Right atrium auricular region (tissue), 2 donors: ENCODE data around the gene CTPS1. TPM values are rescaled to one million over a fixed set of nuclear protein-coding genes. Genes with fewer than 3 reads are reported as not detected.

Experiments used
- DNase-seq: peaks from one replicate; pipeline ENCODE4 v3.0.0-alpha.2; 2019; ENCODE audit warnings: low spot score
- H3K27ac ChIP-seq, 2 donors: fragments of 200-600 bp; sonication (generic); 1 replicate in 1 of 2; 2 replicates in 1 of 2; pipeline ENCODE4 v1.5.1; 2016 to 2019
- H3K27me3 ChIP-seq, 2 donors: fragments of 200-600 bp; sonication (generic); one replicate each; pipeline versions ENCODE4 v1.5.1 to v1.6.0; 2017 to 2019
- H3K36me3 ChIP-seq: fragments of 200-600 bp; sonication (generic); one replicate; pipeline ENCODE4 v1.5.1; 2016
- H3K4me1 ChIP-seq, 2 donors: fragments of 200-600 bp; sonication (generic); one replicate each; pipeline versions ENCODE4 v1.5.1 to v1.6.0; 2017 to 2019
- H3K4me3 ChIP-seq, 2 donors: fragments of 200-600 bp; sonication (generic); 1 replicate in 1 of 2; 2 replicates in 1 of 2; pipeline ENCODE4 v1.5.1; 2017 to 2019; ENCODE audit warnings: mild to moderate bottlenecking in 1 of 2, moderate library complexity in 1 of 2
- H3K9me3 ChIP-seq, 2 donors: fragments of 200-600 bp; sonication (generic); one replicate each; pipeline ENCODE4 v1.5.1; 2019
- CTCF ChIP-seq, 2 donors: fragments of 200-600 bp; sonication (generic); IDR thresholded peaks; one replicate each; pipeline ENCODE4 v1.5.1; 2019; ENCODE audit warnings: antibody characterized with exemption in 2 of 2
- total RNA-seq, 2 donors: library from RNA; depleted of rRNA; stranded (reverse); fragments of >200 nt; gene quantifications; one replicate each; pipeline ENCODE4 v1.1.0, GENCODE V29; 2016

CTPS1 gene
- total RNA-seq, 2 donors from 2014 or later = 8.8 to 15.4 TPM

GRCh38 chr1:40938393-40938792 is 41.1 kb upstream of the CTPS1 start:
- H3K27ac ChIP-seq = no peak overlapping the region

GRCh38 chr1:40939320-40940059 is 40.0 kb upstream of the CTPS1 start:
- Histone ChIP-seq H3K27me3 (no peaks in the 10 kb centered on the region), H3K4me3 (no peak overlapping the region), H3K36me3 (no peaks in the 10 kb centered on the region), H3K4me1 (no peaks in the 10 kb centered on the region), H3K9me3 (no peaks in the 10 kb centered on the region), H3K27ac (no peak overlapping the region)
- TF ChIP-seq CTCF (IDR thresholded peaks at IDR 0.05) = no peak
- peak; percentile 63 for DNase-seq

More at GRCh38 chr1:40938393-40938792, 41.1 kb upstream of the CTPS1 start:
- no peaks in the 10 kb centered on the region for H3K4me1 ChIP-seq
- no peaks in the 10 kb centered on the region for H3K27me3 ChIP-seq
- H3K4me3 ChIP-seq = no peak overlapping the region
- no peaks in the 10 kb centered on the region for H3K9me3 ChIP-seq
- TF ChIP-seq CTCF (IDR thresholded peaks at IDR 0.05) = no peak
- H3K36me3 ChIP-seq = no peaks in the 10 kb centered on the region
- no peak for DNase-seq

- no peak for TF ChIP-seq CTCF (IDR thresholded peaks at IDR 0.05)
- peak overlapping the region; percentile 63 to 76 for H3K27ac ChIP-seq
- H3K36me3 ChIP-seq = no peaks in the 10 kb centered on the region
- H3K4me1 ChIP-seq = peaks cover 0 to 4% of the 10 kb centered on the region in 2 donors
- DNase-seq = peak; percentile 64
- H3K9me3 ChIP-seq = peaks cover 0 to 7% of the 10 kb centered on the region in 2 donors
- no peaks in the 10 kb centered on the region for H3K27me3 ChIP-seq
- H3K4me3 ChIP-seq = no peak overlapping the region
Measured at GRCh38 chr1:40944326-40944725, 35.2 kb upstream of the CTPS1 start.

GRCh38 chr1:40944841-40945430 is 34.6 kb upstream of the CTPS1 start:
- peaks cover 0 to 7% of the 10 kb centered on the region in 2 donors for H3K9me3 ChIP-seq
- no peak for TF ChIP-seq CTCF (IDR thresholded peaks at IDR 0.05)
- no peaks in the 10 kb centered on the region for H3K36me3 ChIP-seq
- peak overlapping the region; percentile 63 to 76 for H3K27ac ChIP-seq
- DNase-seq = no peak
- peaks cover 0 to 4% of the 10 kb centered on the region in 2 donors for H3K4me1 ChIP-seq
- no peaks in the 10 kb centered on the region for H3K27me3 ChIP-seq
- no peak overlapping the region for H3K4me3 ChIP-seq

GRCh38 chr1:40945491-40945973 is 34.0 kb upstream of the CTPS1 start:
- H3K27me3 ChIP-seq = no peaks in the 10 kb centered on the region
- DNase-seq = no peak
- no peaks in the 10 kb centered on the region for H3K36me3 ChIP-seq
- TF ChIP-seq CTCF (IDR thresholded peaks at IDR 0.05) = no peak
- H3K4me3 ChIP-seq = no peak overlapping the region
- H3K27ac ChIP-seq = peak overlapping the region; percentile 63 to 76
- H3K4me1 ChIP-seq = peaks cover 0 to 4% of the 10 kb centered on the region in 2 donors
- H3K9me3 ChIP-seq = peaks cover 0 to 7% of the 10 kb centered on the region in 2 donors
